Skeletal muscle satellite cell (primary cell): ENCODE measurements around the gene SLITRK4.

Experiments used
- H3K27me3 ChIP-seq: 2 replicates; pipeline ENCODE4 v1.7.0; 2013; ENCODE audit warnings: low read length; ENCODE audit not compliant: control insufficient read depth, insufficient read depth
- H3K36me3 ChIP-seq: 2 replicates; pipeline ENCODE4 v1.7.0; 2013; ENCODE audit warnings: mild to moderate bottlenecking, control low read depth, low read length; ENCODE audit not compliant: insufficient read depth
- H3K4me1 ChIP-seq: 2 replicates; pipeline ENCODE4 v1.7.0; 2013; ENCODE audit warnings: low read length; ENCODE audit not compliant: control insufficient read depth, insufficient read depth
- H3K4me2 ChIP-seq: 2 replicates; pipeline ENCODE4 v1.7.0; 2013; ENCODE audit warnings: mild to moderate bottlenecking, low read length
- H3K4me3 ChIP-seq: 2 replicates; pipeline ENCODE4 v1.7.0; 2013; ENCODE audit warnings: low read length
- H3K9ac ChIP-seq: 2 replicates; pipeline ENCODE4 v1.7.0; 2013; ENCODE audit warnings: mild to moderate bottlenecking, low read depth, low read length, moderate library complexity
- H3K9me3 ChIP-seq: replicated peaks from 2 replicates; pipeline ENCODE4 v1.7.0; 2013; ENCODE audit warnings: mild to moderate bottlenecking, control low read depth, low read length

Gene SLITRK4

DNA sequence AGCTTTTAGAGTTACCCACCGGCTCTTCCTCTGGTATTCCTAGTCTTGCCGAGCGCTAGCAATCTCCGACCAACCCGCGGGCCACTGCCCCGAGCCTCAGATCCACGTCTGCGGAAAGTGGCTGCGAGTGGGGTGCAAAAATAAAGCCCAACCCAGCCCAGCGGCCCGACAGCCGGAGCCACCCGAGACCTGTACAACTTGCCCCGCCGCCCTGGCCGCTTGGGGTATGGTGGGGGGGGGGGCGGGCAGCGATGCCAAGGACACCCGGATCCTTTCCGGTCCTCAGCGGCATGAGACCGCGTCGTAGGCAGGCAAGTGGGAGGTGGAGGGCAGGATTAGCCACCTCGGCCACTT lies 1.6 kb downstream of the SLITRK4 start:
- H3K9ac ChIP-seq, result peak overlapping the region; percentile 82

GRCh38 chrX:143633461-143634308 lies 2.2 kb downstream of the SLITRK4 start:
- Histone ChIP-seq H3K4me3 (peak overlapping the region; percentile 71), H3K27me3 (no peaks in the 10 kb centered on the region), H3K9ac (peak overlapping the region; percentile 82), H3K9me3 (no peaks in the 10 kb centered on the region), H3K36me3 (no peaks in the 10 kb centered on the region), H3K4me2 (peak overlapping the region; percentile 78), H3K4me1 (no peaks in the 10 kb centered on the region)

More for the DNA sequence above, 1.6 kb downstream of the SLITRK4 start:
- peak overlapping the region; percentile 71 for H3K4me3 ChIP-seq
- no peaks in the 10 kb centered on the region for H3K9me3 ChIP-seq
- no peaks in the 10 kb centered on the region for H3K4me1 ChIP-seq
- H3K36me3 ChIP-seq, result no peaks in the 10 kb centered on the region
- no peaks in the 10 kb centered on the region for H3K27me3 ChIP-seq
- H3K4me2 ChIP-seq, result peak overlapping the region; percentile 78

- H3K9ac ChIP-seq, result peak overlapping the region; percentile 82
- peak overlapping the region; percentile 78 for H3K4me2 ChIP-seq
- H3K36me3 ChIP-seq, result no peaks in the 10 kb centered on the region
- no peaks in the 10 kb centered on the region for H3K9me3 ChIP-seq
- no peaks in the 10 kb centered on the region for H3K27me3 ChIP-seq
- peak overlapping the region; percentile 71 for H3K4me3 ChIP-seq
- no peaks in the 10 kb centered on the region for H3K4me1 ChIP-seq
Observed at GRCh38 chrX:143632625-143633410, 3.1 kb downstream of the SLITRK4 start.

- no peak overlapping the region for H3K4me2 ChIP-seq
- H3K4me1 ChIP-seq, result no peaks in the 10 kb centered on the region
- no peaks in the 10 kb centered on the region for H3K27me3 ChIP-seq
- H3K9me3 ChIP-seq, result no peaks in the 10 kb centered on the region
- H3K36me3 ChIP-seq, result no peaks in the 10 kb centered on the region
- H3K4me3 ChIP-seq, result no peak overlapping the region
- no peak overlapping the region for H3K9ac ChIP-seq
Observed at GRCh38 chrX:143623657-143624056, 12.2 kb downstream of the SLITRK4 start.

DNA sequence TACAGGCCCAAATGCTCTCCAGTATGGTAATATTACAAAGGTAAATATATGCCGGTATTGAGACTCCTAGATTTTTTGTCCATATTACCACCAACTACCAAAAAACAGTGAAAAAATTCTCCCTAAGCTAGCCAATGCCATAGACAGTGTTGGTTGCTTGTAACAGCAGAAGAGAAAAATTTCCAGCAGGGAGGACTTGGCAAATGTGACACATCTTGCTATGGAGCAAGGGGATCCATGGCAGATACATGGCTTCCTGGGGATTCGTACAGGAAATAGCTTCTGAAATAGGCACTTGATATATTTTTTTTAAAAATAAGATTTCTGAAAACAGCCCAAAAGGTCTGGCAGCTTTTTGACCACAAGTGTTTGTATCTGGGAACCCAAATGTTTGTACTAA lies 14.6 kb downstream of the SLITRK4 start:
- no peak overlapping the region for H3K4me3 ChIP-seq
- H3K9me3 ChIP-seq, result no peaks in the 10 kb centered on the region
- no peak overlapping the region for H3K4me2 ChIP-seq
- H3K27me3 ChIP-seq, result no peaks in the 10 kb centered on the region
- H3K9ac ChIP-seq, result no peak overlapping the region
- H3K4me1 ChIP-seq, result no peaks in the 10 kb centered on the region
- H3K36me3 ChIP-seq, result no peaks in the 10 kb centered on the region

- Histone ChIP-seq H3K27me3 (no peaks in the 10 kb centered on the region), H3K4me3 (peak overlapping the region; percentile 3), H3K9me3 (no peaks in the 10 kb centered on the region), H3K4me2 (peak overlapping the region; percentile 3), H3K9ac (no peak overlapping the region), H3K36me3 (no peaks in the 10 kb centered on the region), H3K4me1 (no peaks in the 10 kb centered on the region)
Observed at GRCh38 chrX:143615851-143616250, 20.1 kb downstream of the SLITRK4 start.

GRCh38 chrX:143601809-143602208 lies 34.1 kb downstream of the SLITRK4 start:
- no peaks in the 10 kb centered on the region for H3K4me1 ChIP-seq
- H3K4me3 ChIP-seq, result no peak overlapping the region
- H3K36me3 ChIP-seq, result no peaks in the 10 kb centered on the region
- H3K4me2 ChIP-seq, result no peak overlapping the region
- no peaks in the 10 kb centered on the region for H3K27me3 ChIP-seq
- no peak overlapping the region for H3K9ac ChIP-seq
- H3K9me3 ChIP-seq, result no peaks in the 10 kb centered on the region

- Histone ChIP-seq H3K27me3 (no peaks in the 10 kb centered on the region), H3K36me3 (no peaks in the 10 kb centered on the region), H3K9ac (no peak overlapping the region), H3K4me2 (no peak overlapping the region), H3K9me3 (peaks cover 4% of the 10 kb centered on the region), H3K4me1 (no peaks in the 10 kb centered on the region), H3K4me3 (no peak overlapping the region)
Observed at GRCh38 chrX:143581240-143581639, 54.7 kb downstream of the SLITRK4 start.

GRCh38 chrX:143580266-143580665 lies 55.6 kb downstream of the SLITRK4 start:
- no peaks in the 10 kb centered on the region for H3K36me3 ChIP-seq
- H3K4me3 ChIP-seq, result no peak overlapping the region
- no peak overlapping the region for H3K9ac ChIP-seq
- H3K9me3 ChIP-seq, result peaks cover 4% of the 10 kb centered on the region
- no peak overlapping the region for H3K4me2 ChIP-seq
- no peaks in the 10 kb centered on the region for H3K4me1 ChIP-seq
- no peaks in the 10 kb centered on the region for H3K27me3 ChIP-seq
